Breast epithelium (tissue), 3 donors: ENCODE measurements around the gene RRAD.

ENCODE experiments used
- POLR2A ChIP-seq: fragments of 450-650 bp; IDR thresholded peaks from one replicate; pipeline ENCODE4 v1.6.1; 2016; ENCODE audit warnings: antibody characterized with exemption, mild to moderate bottlenecking, moderate library complexity
- POLR2AphosphoS5 ChIP-seq, 3 donors: sonication (generic); formaldehyde crosslinking; IDR thresholded peaks; one replicate each; pipeline ENCODE4 v1.6.1; 2017; ENCODE audit warnings: antibody characterized with exemption in 3 of 3

DNA sequence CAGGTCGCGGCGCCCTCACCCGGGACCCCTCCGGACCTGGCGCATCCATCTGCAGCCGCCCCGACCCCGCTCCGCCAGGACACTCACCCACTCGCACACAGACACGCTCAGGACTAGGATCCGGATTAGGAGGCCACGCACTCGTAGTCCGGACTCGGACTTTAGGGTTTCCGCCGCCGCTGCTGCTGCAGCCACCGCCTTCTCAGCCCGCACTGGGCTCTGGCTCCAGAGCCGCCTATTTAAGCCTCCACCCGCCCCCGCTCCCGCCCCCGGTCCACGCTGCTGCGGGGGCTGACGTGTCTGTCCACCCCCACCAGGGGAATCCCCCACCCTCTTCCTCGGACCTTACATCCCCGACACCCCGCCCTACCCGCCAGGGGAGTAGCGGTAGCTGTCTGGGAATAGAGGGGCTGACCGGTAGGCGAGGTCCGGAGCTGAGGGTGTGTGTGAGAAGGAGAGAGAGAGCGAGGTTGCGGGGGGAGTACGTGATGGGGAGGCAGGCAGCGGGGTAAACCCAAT, at the start of gene RRAD:
- no peak for TF ChIP-seq POLR2A
- TF ChIP-seq POLR2AphosphoS5 (IDR thresholded peaks at IDR 0.05): no peak
